ENCODE results near the gene DTX4. TPM values are rescaled to one million over a fixed set of nuclear protein-coding genes. Genes with fewer than 3 reads are reported as not detected.

DTX4 gene
- total RNA-seq, 1 experiment from 2014 or later: 7.6 TPM

DNA sequence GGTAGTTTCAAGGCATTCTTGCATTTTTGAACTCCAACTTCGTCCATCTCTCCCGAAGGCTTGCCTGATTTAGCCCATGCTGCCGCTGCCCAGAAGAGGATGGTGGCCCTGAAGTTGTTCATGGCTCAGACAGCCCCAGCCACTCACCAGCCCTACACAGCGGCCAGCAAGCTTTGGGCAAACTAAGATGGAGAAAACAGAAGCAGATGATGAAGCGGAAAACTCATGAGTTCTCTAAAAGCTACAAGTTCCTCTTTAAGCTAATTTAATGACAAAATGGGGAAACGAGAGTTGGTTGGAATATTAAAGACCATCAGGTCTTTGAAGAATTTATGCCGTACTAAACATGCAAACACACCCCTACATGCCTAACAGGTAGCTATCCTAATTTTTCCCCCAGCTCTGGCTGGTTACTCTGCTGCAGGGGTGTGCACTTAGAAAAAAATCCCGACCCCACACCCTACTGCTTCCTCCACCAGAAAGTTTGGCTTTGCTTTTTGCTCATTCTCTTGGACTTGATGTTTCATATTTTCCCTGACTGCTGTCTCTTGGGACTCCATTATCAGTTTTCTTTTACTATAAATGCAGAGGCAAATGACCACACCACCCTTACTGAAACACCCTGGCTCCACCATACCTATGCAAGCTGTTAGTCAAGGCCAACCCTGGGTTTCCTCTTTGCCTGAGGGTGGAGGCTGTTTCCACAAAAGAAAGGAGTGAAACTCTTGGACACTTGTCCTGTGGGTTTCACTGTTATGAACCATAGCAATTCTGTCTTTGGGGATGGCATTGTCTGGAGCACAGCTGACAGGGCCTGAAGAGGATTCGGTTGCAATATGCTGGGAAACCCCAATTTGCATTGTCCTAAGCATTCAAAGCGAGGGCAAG lies 41.1 kb downstream of the DTX4 start, which contains the start of gene MPEG1:
Gene MPEG1, minus strand, starts transcription at position 184 of the 888 bp plus-strand sequence. Its CDS starts 62 bp downstream, at position 122.
- no TSS peak for BruUV-seq (replicated peaks)

More for the DNA sequence above, 41.1 kb downstream of the DTX4 start, which contains the start of gene MPEG1:
- Histone ChIP-seq H3K4me3 (replicated peaks in 1 of 2; ENCODE audit: low read depth in 1 of 2, low read length in 2 of 2) (no peak within 1 kb of the TSS), H3K27me3 (ENCODE audit: insufficient read depth, low read length) (0 out of 2 replicates have a peak, but pooled peaks cover 1% of the 10 kb centered on the region), H3K36me3 (ENCODE audit: control insufficient read depth in 1 of 2, insufficient read depth in 2 of 2, low read length in 2 of 2) (no peaks in the 10 kb centered on the region), H3K4me1 (ENCODE audit: control insufficient read depth in 1 of 2, insufficient read depth in 2 of 2, low read length in 2 of 2) (peaks cover 0 to 3% of the 10 kb centered on the region in 2 experiments; a peak in 1 of 4 replicates), H3K9ac (ENCODE audit: low read length) (no peak within 1 kb of the TSS), H2AFZ (ENCODE audit: low read depth, low read length, poor library complexity, severe bottlenecking) (no peak within 1 kb of the TSS), H3K9me2 (ENCODE audit: insufficient read depth) (no peaks in the 10 kb centered on the region), H3K27ac (ENCODE audit: low read depth, low read length) (no peak within 1 kb of the TSS), H3K79me2 (ENCODE audit: insufficient read depth, low read length) (no peaks in the 10 kb centered on the region), H4K20me1 (ENCODE audit: insufficient read depth) (no peaks in the 10 kb centered on the region), H3K9me3 (ENCODE audit: control insufficient read depth in 1 of 2, insufficient read depth in 1 of 2, low read depth in 1 of 2, low read length in 2 of 2) (no peaks in the 10 kb centered on the region), H3K4me2 (ENCODE audit: low read length) (no peak within 1 kb of the TSS)
- TF ChIP-seq ELF1 (IDR thresholded peaks at IDR 0.05; ENCODE audit: borderline replicate concordance, low read depth) (no peak), POLR2A (IDR thresholded peaks at IDR 0.05; ENCODE audit: borderline replicate concordance, extremely low read depth, insufficient read depth, insufficient read length) (no peak), FOSL1 (IDR thresholded peaks at IDR 0.05; ENCODE audit: low read depth) (no peak), POLR2AphosphoS5 (IDR thresholded peaks at IDR 0.05; ENCODE audit: low read depth, low read length) (no peak), TCF7L2 (IDR thresholded peaks at IDR 0.05; ENCODE audit: borderline replicate concordance, extremely low read depth, insufficient read depth, insufficient read length) (no peak), CBX3 (IDR thresholded peaks at IDR 0.05; ENCODE audit: low read depth) (no peak), ZFX (IDR thresholded peaks at IDR 0.05) (no peak), CEBPB (IDR thresholded peaks at IDR 0.05; ENCODE audit: low read depth) (no peak), SRF (IDR thresholded peaks at IDR 0.05; ENCODE audit: low read depth) (no peak), RAD21 (IDR thresholded peaks at IDR 0.05; ENCODE audit: low read depth) (no peak), ZNF274 (IDR thresholded peaks at IDR 0.05; ENCODE audit: low read depth, low read length) (no peak), YY1 (IDR thresholded peaks at IDR 0.05; ENCODE audit: extremely low read depth, insufficient replicate concordance, low read depth, low read length) (no peak), EZH2phosphoT487 (IDR thresholded peaks at IDR 0.05; ENCODE audit: borderline replicate concordance) (no peak), SIN3A (IDR thresholded peaks at IDR 0.05; ENCODE audit: low read depth) (no peak)
- TF ChIP-seq, protein P1, sequence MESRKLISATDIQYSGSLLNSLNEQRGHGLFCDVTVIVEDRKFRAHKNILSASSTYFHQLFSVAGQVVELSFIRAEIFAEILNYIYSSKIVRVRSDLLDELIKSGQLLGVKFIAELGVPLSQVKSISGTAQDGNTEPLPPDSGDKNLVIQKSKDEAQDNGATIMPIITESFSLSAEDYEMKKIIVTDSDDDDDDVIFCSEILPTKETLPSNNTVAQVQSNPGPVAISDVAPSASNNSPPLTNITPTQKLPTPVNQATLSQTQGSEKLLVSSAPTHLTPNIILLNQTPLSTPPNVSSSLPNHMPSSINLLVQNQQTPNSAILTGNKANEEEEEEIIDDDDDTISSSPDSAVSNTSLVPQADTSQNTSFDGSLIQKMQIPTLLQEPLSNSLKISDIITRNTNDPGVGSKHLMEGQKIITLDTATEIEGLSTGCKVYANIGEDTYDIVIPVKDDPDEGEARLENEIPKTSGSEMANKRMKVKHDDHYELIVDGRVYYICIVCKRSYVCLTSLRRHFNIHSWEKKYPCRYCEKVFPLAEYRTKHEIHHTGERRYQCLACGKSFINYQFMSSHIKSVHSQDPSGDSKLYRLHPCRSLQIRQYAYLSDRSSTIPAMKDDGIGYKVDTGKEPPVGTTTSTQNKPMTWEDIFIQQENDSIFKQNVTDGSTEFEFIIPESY (IDR thresholded peaks at IDR 0.05; ENCODE audit: extremely low read depth, insufficient replicate concordance, low read length): no peak
- TF ChIP-seq, protein P2, sequence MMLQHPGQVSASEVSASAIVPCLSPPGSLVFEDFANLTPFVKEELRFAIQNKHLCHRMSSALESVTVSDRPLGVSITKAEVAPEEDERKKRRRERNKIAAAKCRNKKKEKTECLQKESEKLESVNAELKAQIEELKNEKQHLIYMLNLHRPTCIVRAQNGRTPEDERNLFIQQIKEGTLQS (IDR thresholded peaks at IDR 0.05): no peak
- TF ChIP-seq, protein P3, sequence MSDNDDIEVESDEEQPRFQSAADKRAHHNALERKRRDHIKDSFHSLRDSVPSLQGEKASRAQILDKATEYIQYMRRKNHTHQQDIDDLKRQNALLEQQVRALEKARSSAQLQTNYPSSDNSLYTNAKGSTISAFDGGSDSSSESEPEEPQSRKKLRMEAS (IDR thresholded peaks at IDR 0.05): no peak
- ChIA-PET POLR2A (no interaction called here), RAD21 (ENCODE audit: low non-redundant PET in 1 of 2, low total read pairs in 2 of 2, uncharacterized antibody in 2 of 2, unreplicated experiment in 2 of 2) (no interaction called here), CTCF (interaction anchor here (1.2 to 1.3 kb wide), 2 partner anchors 27 to 41 kb away, joined by 3 to 5 read pairs; partner anchors contain the start of gene DTX4)
- intact Hi-C loops (cut with micrococcal nuclease): no loop called here
- ATAC-seq (no peak), DNase-seq (ENCODE audit: low read depth, low spot score) (no peak)

All from HCT116 (cell line).